Esophagus squamous epithelium (tissue), 4 donors: ENCODE results near the gene UBAC2.

ENCODE experiments used
- POLR2A ChIP-seq, 4 donors: fragments of 450-650 bp; IDR thresholded peaks; one replicate each; pipeline ENCODE4 v1.6.1; 2017; ENCODE audit warnings: antibody characterized with exemption in 4 of 4, mild to moderate bottlenecking in 4 of 4, moderate library complexity in 3 of 4
- TF ChIP-seq, protein P1 (sequence below), 6 experiments: fragments of 450-650 bp in 4 of 6; fragments of 200-600 bp in 2 of 6; sonication (generic) in 2 of 6; IDR thresholded peaks; one replicate each; pipeline ENCODE4 v1.5.1; 2016 to 2019; ENCODE audit warnings: antibody characterized with exemption in 6 of 6, mild to moderate bottlenecking in 4 of 6, moderate library complexity in 4 of 6

DNA sequence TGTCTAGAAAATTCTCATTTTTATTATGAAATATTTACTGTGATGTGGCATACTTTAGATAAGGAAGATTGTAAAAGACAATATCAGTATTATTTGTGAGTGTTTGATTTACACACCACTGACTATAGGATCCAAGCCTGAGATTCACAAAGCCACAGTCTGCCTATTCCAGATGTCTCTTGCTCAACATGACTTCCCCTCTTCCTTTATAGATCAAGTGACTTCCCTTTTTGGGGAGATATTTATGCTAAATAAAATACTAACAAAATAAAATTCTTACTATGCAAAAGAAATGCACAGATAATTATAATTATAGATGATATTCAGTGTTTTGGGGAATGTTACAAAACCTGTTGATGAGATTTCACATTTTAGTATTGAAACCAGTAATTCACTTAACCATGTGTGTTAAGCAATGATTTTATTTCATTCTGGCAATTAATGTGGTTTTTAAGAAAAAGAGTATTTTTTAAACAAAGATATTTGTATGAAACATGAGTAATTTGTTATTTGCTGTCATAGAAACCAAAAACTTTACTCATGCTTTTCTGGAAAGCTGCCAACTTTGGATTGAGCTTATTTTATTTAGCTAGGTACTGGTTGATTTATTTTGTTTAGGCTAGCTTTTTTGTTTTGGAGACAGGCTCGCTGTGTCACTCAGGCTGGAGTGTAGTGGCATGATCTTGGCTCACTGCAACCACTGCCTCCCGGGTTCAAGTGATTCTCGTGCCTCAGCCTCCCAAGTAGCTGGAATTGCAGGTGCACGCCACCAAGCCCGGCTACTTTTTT, 120.2 kb downstream of the UBAC2 start:
- TF ChIP-seq, protein P1, sequence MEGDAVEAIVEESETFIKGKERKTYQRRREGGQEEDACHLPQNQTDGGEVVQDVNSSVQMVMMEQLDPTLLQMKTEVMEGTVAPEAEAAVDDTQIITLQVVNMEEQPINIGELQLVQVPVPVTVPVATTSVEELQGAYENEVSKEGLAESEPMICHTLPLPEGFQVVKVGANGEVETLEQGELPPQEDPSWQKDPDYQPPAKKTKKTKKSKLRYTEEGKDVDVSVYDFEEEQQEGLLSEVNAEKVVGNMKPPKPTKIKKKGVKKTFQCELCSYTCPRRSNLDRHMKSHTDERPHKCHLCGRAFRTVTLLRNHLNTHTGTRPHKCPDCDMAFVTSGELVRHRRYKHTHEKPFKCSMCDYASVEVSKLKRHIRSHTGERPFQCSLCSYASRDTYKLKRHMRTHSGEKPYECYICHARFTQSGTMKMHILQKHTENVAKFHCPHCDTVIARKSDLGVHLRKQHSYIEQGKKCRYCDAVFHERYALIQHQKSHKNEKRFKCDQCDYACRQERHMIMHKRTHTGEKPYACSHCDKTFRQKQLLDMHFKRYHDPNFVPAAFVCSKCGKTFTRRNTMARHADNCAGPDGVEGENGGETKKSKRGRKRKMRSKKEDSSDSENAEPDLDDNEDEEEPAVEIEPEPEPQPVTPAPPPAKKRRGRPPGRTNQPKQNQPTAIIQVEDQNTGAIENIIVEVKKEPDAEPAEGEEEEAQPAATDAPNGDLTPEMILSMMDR (IDR thresholded peaks at IDR 0.05) = no peak
- TF ChIP-seq POLR2A (IDR thresholded peaks at IDR 0.05) = no peak
